Parietal lobe (tissue), 1 donor: ENCODE results near the gene ATG3. TPM values are rescaled to one million over a fixed set of nuclear protein-coding genes. Genes with fewer than 3 reads are reported as not detected.

Source experiments
- total RNA-seq: library from RNA; depleted of rRNA; stranded (reverse); fragments of >200 nt; gene quantifications from one replicate; pipeline ENCODE4 v1.2.3, GENCODE V29; 2014

Gene ATG3
- total RNA-seq, result 45.4 TPM

GRCh38 chr3:112561734-112562529 is at the start of gene ATG3, which contains the start of gene SLC35A5:
Gene ATG3 (minus strand): TSS chr3:112561962. CDS start chr3:112561528, 434 bp downstream.
Gene SLC35A5 (plus strand): TSS chr3:112562045. CDS start chr3:112563404, 1,359 bp downstream.

DNA sequence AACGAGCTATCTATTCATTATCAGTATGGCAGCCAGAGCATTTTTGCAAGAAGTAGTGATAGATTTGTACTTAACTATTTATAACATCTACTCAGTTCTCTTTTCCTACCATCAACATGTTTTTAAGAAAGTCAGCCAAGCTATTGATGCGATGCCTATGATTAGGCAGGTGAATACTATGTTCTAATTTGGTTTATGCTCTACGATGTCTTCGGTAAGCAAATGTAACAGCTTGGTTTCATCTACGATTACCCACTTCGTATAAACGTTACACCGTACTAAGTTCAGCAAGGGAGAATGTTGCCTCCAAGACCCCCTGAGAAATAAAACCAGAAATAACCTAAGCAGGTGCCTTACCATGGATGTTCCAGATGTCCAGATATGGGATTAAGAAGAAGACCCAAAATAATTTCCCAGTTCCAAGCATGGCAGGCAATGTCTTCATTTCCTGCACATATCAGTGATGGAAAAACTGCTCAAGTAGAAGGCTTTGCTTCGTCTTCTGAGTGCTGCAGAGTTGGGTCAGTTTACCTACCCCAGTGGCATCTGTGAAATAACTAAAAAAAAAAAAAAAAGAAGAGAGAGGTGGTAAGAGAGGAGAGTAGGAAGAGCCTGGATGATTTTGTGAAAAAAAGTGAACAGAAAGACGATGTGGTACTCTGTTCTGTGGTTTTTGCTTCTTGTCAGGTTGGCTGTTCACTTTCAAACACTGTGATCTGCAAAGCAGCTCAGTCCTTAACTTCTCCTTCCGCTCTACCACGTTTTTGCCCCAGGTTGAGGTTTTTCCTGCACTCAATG is 62.6 kb downstream of the ATG3 start, which contains the start of gene BTLA:
Gene BTLA, minus strand, starts transcription at position 559 of the 798 bp plus-strand sequence. Its CDS starts 114 bp downstream, at position 445.

Other genes with a start within 250 kb of the ATG3 start
- gene CD200, start 228.8 kb downstream of the ATG3 start, total RNA-seq, result 57.6 TPM
- gene BTLA, start 62.5 kb downstream of the ATG3 start, total RNA-seq, result 0.31 TPM
- 56.0 TPM for gene SLC35A5, start 83 bp upstream of the ATG3 start, total RNA-seq
- gene CCDC80, start 79.2 kb upstream of the ATG3 start, total RNA-seq, result 4.4 TPM